Breast epithelium (tissue), 4 donors: ENCODE measurements around the gene RALGPS2. TPM values are rescaled to one million over a fixed set of nuclear protein-coding genes. Genes with fewer than 3 reads are reported as not detected.

Source experiments
- DNase-seq, 2 donors: peaks; one replicate each; pipeline ENCODE4 v3.0.0-alpha.2; 2019; ENCODE audit warnings: low spot score in 2 of 2
- H3K27ac ChIP-seq, 2 donors: fragments of 200-600 bp; sonication (generic) in 1 of 2; one replicate each; pipeline ENCODE4 v1.5.1; 2016 to 2019; ENCODE audit warnings: mild to moderate bottlenecking in 1 of 2
- H3K27me3 ChIP-seq, 2 donors: fragments of 200-600 bp; sonication (generic) in 1 of 2; one replicate each; pipeline versions ENCODE4 v1.5.1 to v1.6.0; 2017 to 2019; ENCODE audit warnings: control low read depth in 1 of 2, mild to moderate bottlenecking in 1 of 2
- H3K36me3 ChIP-seq: fragments of 200-600 bp; one replicate; pipeline ENCODE4 v1.5.1; 2019
- H3K4me1 ChIP-seq, 2 donors: fragments of 200-600 bp; sonication (generic); one replicate each; pipeline ENCODE4 v1.5.1; 2016 to 2019; ENCODE audit warnings: control low read depth in 1 of 2
- H3K4me3 ChIP-seq, 3 donors: fragments of 200-600 bp; sonication (generic); 1 replicate in 2 of 3; 2 replicates in 1 of 3; pipeline ENCODE4 v1.5.1; 2016 to 2019; ENCODE audit warnings: mild to moderate bottlenecking in 3 of 3, moderate library complexity in 2 of 3
- H3K9me3 ChIP-seq, 2 donors: fragments of 200-600 bp; sonication (generic) in 1 of 2; one replicate each; pipeline ENCODE4 v1.5.1; 2016 to 2019; ENCODE audit warnings: control low read depth in 1 of 2
- POLR2A ChIP-seq: fragments of 450-650 bp; IDR thresholded peaks from one replicate; pipeline ENCODE4 v1.6.1; 2016; ENCODE audit warnings: antibody characterized with exemption, mild to moderate bottlenecking, moderate library complexity
- POLR2AphosphoS5 ChIP-seq, 3 donors: sonication (generic); formaldehyde crosslinking; IDR thresholded peaks; one replicate each; pipeline ENCODE4 v1.6.1; 2017; ENCODE audit warnings: antibody characterized with exemption in 3 of 3
- intact Hi-C: fragments of 100-400 bp; cut with DNase I; formaldehyde crosslinking; loops from one replicate; pipeline ENCODE4 v1.15.1; 2023; ENCODE audit warnings: low total_unique reads
- total RNA-seq, 3 donors: library from RNA; depleted of rRNA; stranded (reverse); fragments of >200 nt; gene quantifications; one replicate each; pipeline ENCODE4 v1.1.0, GENCODE V29; 2016
- TF ChIP-seq, protein P1 (sequence below), 3 donors: fragments of 450-650 bp; IDR thresholded peaks; one replicate each; pipeline ENCODE4 v1.5.1; 2016 to 2017; ENCODE audit warnings: antibody characterized with exemption in 3 of 3, mild to moderate bottlenecking in 3 of 3, moderate library complexity in 3 of 3

Gene RALGPS2
- total RNA-seq, 3 donors from 2014 or later = 4.8 to 45.2 (median 43.3) TPM

DNA sequence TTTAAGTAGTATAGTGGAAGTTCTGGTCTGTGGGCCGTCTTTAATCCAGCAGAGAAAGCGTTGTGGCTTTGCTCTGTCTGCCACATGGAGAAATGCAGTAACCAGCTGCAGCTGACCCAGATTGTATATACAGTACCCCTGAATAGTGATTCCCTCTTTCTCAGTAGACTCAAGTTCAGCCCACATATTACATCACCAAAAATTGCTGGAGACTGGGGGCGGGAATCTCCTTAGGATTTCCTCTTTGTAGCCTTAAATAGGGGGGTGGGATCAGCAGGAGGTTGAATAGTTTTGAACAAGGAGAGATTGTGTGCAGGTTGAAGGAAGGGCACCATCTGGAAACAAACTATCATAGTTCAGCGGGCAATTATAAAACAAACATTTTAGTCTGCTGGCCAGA is 145.9 kb downstream of the RALGPS2 start, which contains the start of gene ANGPTL1:
TSS of gene ANGPTL1 (minus strand) at position 134 of the 400 bp plus-strand sequence. CDS start 5,301 bp downstream, outside the sequence.
- no peak for DNase-seq
- intact Hi-C loops = no loop called here
- H3K4me3 ChIP-seq = peak within 1 kb of the TSS; percentile 13 to 35 (median 15)
- no peaks in the 10 kb centered on the region for H3K4me1 ChIP-seq
- no peak for TF ChIP-seq POLR2AphosphoS5 (IDR thresholded peaks at IDR 0.05)
- no peak for TF ChIP-seq POLR2A
- TF ChIP-seq, protein P1, sequence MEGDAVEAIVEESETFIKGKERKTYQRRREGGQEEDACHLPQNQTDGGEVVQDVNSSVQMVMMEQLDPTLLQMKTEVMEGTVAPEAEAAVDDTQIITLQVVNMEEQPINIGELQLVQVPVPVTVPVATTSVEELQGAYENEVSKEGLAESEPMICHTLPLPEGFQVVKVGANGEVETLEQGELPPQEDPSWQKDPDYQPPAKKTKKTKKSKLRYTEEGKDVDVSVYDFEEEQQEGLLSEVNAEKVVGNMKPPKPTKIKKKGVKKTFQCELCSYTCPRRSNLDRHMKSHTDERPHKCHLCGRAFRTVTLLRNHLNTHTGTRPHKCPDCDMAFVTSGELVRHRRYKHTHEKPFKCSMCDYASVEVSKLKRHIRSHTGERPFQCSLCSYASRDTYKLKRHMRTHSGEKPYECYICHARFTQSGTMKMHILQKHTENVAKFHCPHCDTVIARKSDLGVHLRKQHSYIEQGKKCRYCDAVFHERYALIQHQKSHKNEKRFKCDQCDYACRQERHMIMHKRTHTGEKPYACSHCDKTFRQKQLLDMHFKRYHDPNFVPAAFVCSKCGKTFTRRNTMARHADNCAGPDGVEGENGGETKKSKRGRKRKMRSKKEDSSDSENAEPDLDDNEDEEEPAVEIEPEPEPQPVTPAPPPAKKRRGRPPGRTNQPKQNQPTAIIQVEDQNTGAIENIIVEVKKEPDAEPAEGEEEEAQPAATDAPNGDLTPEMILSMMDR (IDR thresholded peaks at IDR 0.05) = no peak
- peak within 1 kb of the TSS; percentile 17 to 36 for H3K27ac ChIP-seq
- H3K9me3 ChIP-seq = no peaks in the 10 kb centered on the region
- H3K27me3 ChIP-seq = no peaks in the 10 kb centered on the region
- no peaks in the 10 kb centered on the region for H3K36me3 ChIP-seq

DNA sequence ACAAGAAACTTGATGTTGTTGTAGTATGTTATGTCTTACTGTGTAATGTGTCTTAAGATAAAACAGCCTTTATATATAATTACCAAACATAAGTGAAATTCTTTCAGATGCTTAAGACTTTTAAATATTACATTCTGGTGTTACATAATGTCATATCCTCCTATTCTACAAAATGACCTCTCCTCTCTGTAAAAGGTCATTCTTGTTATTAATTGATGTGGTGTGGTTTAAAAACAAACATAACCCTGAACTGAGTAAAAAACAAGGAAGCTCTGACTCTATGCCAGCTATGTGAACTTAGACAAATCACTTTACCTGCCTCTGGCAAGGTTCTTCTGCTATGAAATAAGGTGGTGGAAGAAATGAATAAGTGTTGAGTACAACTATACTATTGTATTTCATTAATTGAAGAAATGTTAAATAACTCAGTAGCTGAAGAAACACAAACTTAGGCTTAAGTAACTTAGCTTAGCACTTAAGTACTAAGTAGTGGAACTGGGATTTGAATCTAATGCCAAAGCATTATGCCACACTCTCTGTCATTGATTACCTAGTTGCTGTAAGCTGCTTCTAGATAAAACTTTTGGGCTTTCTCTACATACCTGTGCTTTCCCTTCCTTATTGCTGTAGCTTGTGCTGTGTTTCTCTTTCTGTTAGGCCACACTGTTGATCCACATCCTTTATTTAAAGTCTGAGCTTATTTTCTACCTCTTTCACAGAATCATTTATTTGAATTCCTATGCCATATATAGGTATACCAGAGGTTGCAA is 146.7 kb downstream of the RALGPS2 start:
- Histone ChIP-seq H3K27me3 (no peaks in the 10 kb centered on the region), H3K4me1 (no peaks in the 10 kb centered on the region), H3K36me3 (no peaks in the 10 kb centered on the region), H3K4me3 (peak overlapping the region in 2 of 3 donors; percentile 13 to 35), H3K9me3 (no peaks in the 10 kb centered on the region), H3K27ac (peak overlapping the region; percentile 17 to 36)
- TF ChIP-seq POLR2AphosphoS5 (IDR thresholded peaks at IDR 0.05) = no peak
- no peak for TF ChIP-seq POLR2A
- TF ChIP-seq, protein P1 (IDR thresholded peaks at IDR 0.05) = no peak
- intact Hi-C loops = no loop called here
- DNase-seq = no peak

DNA sequence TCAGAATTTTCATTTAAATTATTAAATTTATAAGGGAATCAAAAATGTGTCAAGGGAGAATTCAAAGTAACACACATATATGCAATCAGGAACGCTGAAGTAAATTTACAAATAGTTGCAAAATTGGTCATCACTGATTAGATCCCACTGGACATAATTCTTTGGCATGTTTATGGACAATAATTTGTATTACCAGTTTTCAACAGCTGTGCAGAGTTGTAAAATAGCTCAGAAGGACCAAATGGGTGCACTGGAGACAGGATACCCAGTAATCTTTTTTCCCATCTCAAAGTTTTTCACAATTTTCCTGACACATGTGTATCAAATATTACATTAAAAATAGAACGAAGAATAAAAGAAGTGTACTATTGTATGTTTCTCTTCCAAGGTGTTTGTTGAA is 149.9 kb downstream of the RALGPS2 start:
- TF ChIP-seq POLR2A = no peak
- TF ChIP-seq, protein P1 (IDR thresholded peaks at IDR 0.05) = no peak
- TF ChIP-seq POLR2AphosphoS5 (IDR thresholded peaks at IDR 0.05) = no peak
- Histone ChIP-seq H3K4me1 (no peaks in the 10 kb centered on the region), H3K27ac (no peak overlapping the region), H3K36me3 (no peaks in the 10 kb centered on the region), H3K9me3 (no peaks in the 10 kb centered on the region), H3K4me3 (no peak overlapping the region), H3K27me3 (no peaks in the 10 kb centered on the region)
- intact Hi-C loops = no loop called here
- no peak for DNase-seq

DNA sequence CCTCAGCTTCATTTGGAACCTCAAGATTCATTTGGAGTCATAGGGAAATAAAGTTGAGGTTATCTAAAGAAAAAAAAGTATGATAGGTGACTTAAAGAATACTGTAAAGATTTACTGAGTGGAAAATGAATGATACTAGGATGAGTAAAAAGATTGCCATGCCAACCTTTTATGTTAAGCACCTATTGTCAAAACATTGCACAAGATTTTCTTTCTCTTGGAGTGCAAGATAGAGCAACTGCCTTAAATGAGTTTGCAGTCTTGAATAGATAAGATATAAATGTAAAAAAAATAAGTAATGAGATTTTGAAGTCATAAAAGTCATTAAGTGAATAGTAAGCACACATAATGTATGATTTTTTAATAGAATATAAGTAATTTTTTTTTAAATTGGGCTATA is 150.9 kb downstream of the RALGPS2 start:
- no peaks in the 10 kb centered on the region for H3K9me3 ChIP-seq
- H3K4me3 ChIP-seq = no peak overlapping the region
- H3K36me3 ChIP-seq = no peaks in the 10 kb centered on the region
- DNase-seq = no peak
- intact Hi-C loops = no loop called here
- TF ChIP-seq, protein P1 (IDR thresholded peaks at IDR 0.05) = no peak
- TF ChIP-seq POLR2A (no peak), POLR2AphosphoS5 (IDR thresholded peaks at IDR 0.05) (no peak)
- no peaks in the 10 kb centered on the region for H3K4me1 ChIP-seq
- H3K27me3 ChIP-seq = no peaks in the 10 kb centered on the region
- no peak overlapping the region for H3K27ac ChIP-seq

DNA sequence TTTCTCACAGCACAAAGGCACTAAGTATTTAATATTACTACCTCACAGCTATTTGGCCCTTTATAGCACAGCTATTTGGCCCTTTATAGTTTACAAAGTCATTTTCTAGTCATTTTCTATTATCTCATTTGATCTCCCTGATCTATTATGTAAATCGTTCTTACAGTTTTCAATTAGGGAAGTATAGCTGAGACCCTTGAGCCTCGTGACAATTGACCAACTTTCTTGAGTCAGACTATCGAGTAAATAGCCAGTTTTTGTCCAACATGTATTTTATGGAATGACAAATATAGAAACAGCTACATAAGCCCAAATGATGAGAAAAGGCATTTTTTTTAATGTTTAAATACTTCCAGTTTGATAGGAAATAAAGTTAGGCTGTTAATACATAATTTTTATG is 152.9 kb downstream of the RALGPS2 start:
- no peaks in the 10 kb centered on the region for H3K27me3 ChIP-seq
- no peak overlapping the region for H3K27ac ChIP-seq
- intact Hi-C loops = no loop called here
- H3K4me3 ChIP-seq = no peak overlapping the region
- TF ChIP-seq, protein P1 (IDR thresholded peaks at IDR 0.05) = no peak
- TF ChIP-seq POLR2AphosphoS5 (IDR thresholded peaks at IDR 0.05) (no peak), POLR2A (no peak)
- no peaks in the 10 kb centered on the region for H3K4me1 ChIP-seq
- no peaks in the 10 kb centered on the region for H3K36me3 ChIP-seq
- no peak for DNase-seq
- no peaks in the 10 kb centered on the region for H3K9me3 ChIP-seq
